Activated CD8-positive, alpha-beta T cell treated with anti-CD3 and anti-CD28 coated beads for 36 hours (primary cell): ENCODE results near the gene CC2D1A. TPM values are rescaled to one million over a fixed set of nuclear protein-coding genes. Genes with fewer than 3 reads are reported as not detected.
"Not testable (repeated sequence)": the region's sequence is repeated elsewhere in the genome, so short reads cannot be mapped to it uniquely, and the experiment has no call there.

Experiments
- ATAC-seq: fragments of 200-7000 bp; cut with Tn5 transposase; one replicate; pipeline ENCODE4 v1.10.0; 2021; ENCODE audit warnings: mild to moderate bottlenecking, moderate library complexity
- CTCF ChIA-PET: fragments of 350-600 bp; sonication (Branson Sonifier 250); formaldehyde crosslinking; loops from one replicate; lab custom pipeline; 2021; ENCODE audit warnings: antibody characterized with exemption; lab: Charles Lee
- POLR2A ChIA-PET: fragments of 350-600 bp; sonication (Branson Sonifier 250); formaldehyde crosslinking; loops from one replicate; lab custom pipeline; 2021; ENCODE audit warnings: antibody characterized with exemption; lab: Charles Lee
- DNase-seq: peaks from one replicate; pipeline ENCODE4 v3.0.0-alpha.2; 2020
- H3K27ac Mint-ChIP-seq: one replicate; pipeline ENCODE4 v1.8.0; 2021; ENCODE audit warnings: mild to moderate bottlenecking, mixed read lengths
- H3K27me3 Mint-ChIP-seq: one replicate; pipeline ENCODE4 v1.8.0; 2021; ENCODE audit warnings: mixed read lengths
- H3K36me3 Mint-ChIP-seq: one replicate; pipeline ENCODE4 v1.8.0; 2021; ENCODE audit warnings: low read depth, mixed read lengths
- H3K4me1 Mint-ChIP-seq: one replicate; pipeline ENCODE4 v1.8.0; 2021; ENCODE audit warnings: low read depth, mixed read lengths
- H3K4me3 Mint-ChIP-seq: one replicate; pipeline ENCODE4 v1.8.0; 2021; ENCODE audit warnings: mild to moderate bottlenecking, moderate library complexity, mixed read lengths
- H3K9me3 Mint-ChIP-seq: one replicate; pipeline ENCODE4 v1.8.0; 2021; ENCODE audit warnings: mixed read lengths
- CTCF ChIP-seq: fragments of 200-600 bp; IDR thresholded peaks from one replicate; pipeline ENCODE4 v1.8.0; 2022; ENCODE audit warnings: antibody characterized with exemption, mild to moderate bottlenecking
- intact Hi-C: fragments of 100-400 bp; cut with micrococcal nuclease; formaldehyde crosslinking; loops from one replicate; pipeline ENCODE4 v1.10.0; 2022
- total RNA-seq, 2 experiments: library from RNA; stranded (reverse); gene quantifications; one replicate each; pipeline ENCODE4 v1.2.3, GENCODE V29; 2021

CC2D1A gene
- total RNA-seq, 2 experiments from 2014 or later, result 22.4 to 23.8 TPM

- ATAC-seq (no peak), DNase-seq (no peak)
- H3K27me3 Mint-ChIP-seq, result no peaks in the 10 kb centered on the region
- CTCF ChIA-PET, result no interaction called here
- TF ChIP-seq CTCF, result no peak
- peaks cover 5% of the 10 kb centered on the region for H3K9me3 Mint-ChIP-seq
- no peak overlapping the region for H3K27ac Mint-ChIP-seq
- intact Hi-C loops, result no loop called here
- H3K4me3 Mint-ChIP-seq, result no peak overlapping the region
- POLR2A ChIA-PET, result interaction anchor here (1.0 to 1.9 kb wide), 2 partner anchors 36 to 57 kb away, joined by 3 read pairs; no protein-coding TSS in a partner anchor
- H3K36me3 Mint-ChIP-seq, result peaks cover 31% of the 10 kb centered on the region
- peaks cover 2% of the 10 kb centered on the region for H3K4me1 Mint-ChIP-seq
These were observed 11.9 kb downstream of the CC2D1A start for GRCh38 chr19:13917888-13918406.

GRCh38 chr19:13918726-13919411 lies 12.9 kb downstream of the CC2D1A start:
- no peak for TF ChIP-seq CTCF
- DNase-seq (no peak), ATAC-seq (no peak)
- H3K27me3 Mint-ChIP-seq, result no peaks in the 10 kb centered on the region
- peaks cover 2% of the 10 kb centered on the region for H3K4me1 Mint-ChIP-seq
- no peak overlapping the region for H3K4me3 Mint-ChIP-seq
- H3K27ac Mint-ChIP-seq, result no peak overlapping the region
- H3K9me3 Mint-ChIP-seq, result peaks cover 5% of the 10 kb centered on the region
- H3K36me3 Mint-ChIP-seq, result peaks cover 38% of the 10 kb centered on the region
- ChIA-PET CTCF (no interaction called here), POLR2A (interaction anchor here (1.9 kb wide), 1 partner anchor 58 kb away, joined by 3 read pairs; no protein-coding TSS in a partner anchor)
- intact Hi-C loops, result no loop called here

- H3K9me3 Mint-ChIP-seq, result peaks cover 5% of the 10 kb centered on the region
- no peak overlapping the region for H3K27ac Mint-ChIP-seq
- intact Hi-C loops, result no loop called here
These were observed 14.5 kb downstream of the CC2D1A start for GRCh38 chr19:13920524-13920923.

GRCh38 chr19:13920940-13921747 lies 15.1 kb downstream of the CC2D1A start:
- peak overlapping the region; percentile 5 for H3K27ac Mint-ChIP-seq
- POLR2A ChIA-PET, result interaction anchor here (0.7 to 1.4 kb wide), 2 partner anchors 41 to 131 kb away, joined by 3 read pairs; no protein-coding TSS in a partner anchor

More at GRCh38 chr19:13920524-13920923, 14.5 kb downstream of the CC2D1A start:
- ChIA-PET CTCF (interaction anchor here (1.4 kb wide), 1 partner anchor 138 kb away, joined by 3 read pairs; no protein-coding TSS in a partner anchor), POLR2A (interaction anchor here (0.7 to 1.4 kb wide), 2 partner anchors 42 to 132 kb away, joined by 3 read pairs; no protein-coding TSS in a partner anchor)
- H3K4me3 Mint-ChIP-seq, result no peak overlapping the region
- ATAC-seq (no peak), DNase-seq (no peak)
- H3K36me3 Mint-ChIP-seq, result peaks cover 39% of the 10 kb centered on the region
- H3K4me1 Mint-ChIP-seq, result peaks cover 2% of the 10 kb centered on the region
- TF ChIP-seq CTCF, result no peak
- H3K27me3 Mint-ChIP-seq, result no peaks in the 10 kb centered on the region

GRCh38 chr19:13922118-13922517 lies 16.1 kb downstream of the CC2D1A start:
- H3K9me3 Mint-ChIP-seq, H3K27me3 Mint-ChIP-seq, H3K4me1 Mint-ChIP-seq, H3K4me3 Mint-ChIP-seq, ATAC-seq, intact Hi-C loops, H3K27ac Mint-ChIP-seq, DNase-seq: not testable (repeated sequence)
- ChIA-PET POLR2A (interaction anchor here (1.4 kb wide), 1 partner anchor 130 kb away, joined by 3 read pairs; no protein-coding TSS in a partner anchor), CTCF (interaction anchor here (0.7 to 1.4 kb wide), 2 partner anchors 19 to 137 kb away, joined by 3 read pairs; no protein-coding TSS in a partner anchor)
- H3K36me3 Mint-ChIP-seq, result peaks cover 39% of the 10 kb centered on the region

More at GRCh38 chr19:13920940-13921747, 15.1 kb downstream of the CC2D1A start:
- Mint-ChIP-seq H3K27me3 (no peaks in the 10 kb centered on the region), H3K9me3 (peaks cover 5% of the 10 kb centered on the region), H3K4me3 (no peak overlapping the region), H3K36me3 (peaks cover 39% of the 10 kb centered on the region), H3K4me1 (peaks cover 2% of the 10 kb centered on the region)
- DNase-seq (peak; percentile 66), ATAC-seq (peak; percentile 91)
- CTCF ChIA-PET, result interaction anchor here (0.7 to 1.4 kb wide), 3 partner anchors 18 to 150 kb away, joined by 3 read pairs; no protein-coding TSS in a partner anchor
- TF ChIP-seq CTCF, result no peak
- intact Hi-C loops, result no loop called here
